Measurements from ENCODE around the gene C2CD4B.

Gene C2CD4B

GRCh38 chr15:62121273-62122015 is 43.6 kb downstream of the C2CD4B start:
- H3K4me3 ChIP-seq (replicated peaks; ENCODE audit: low read depth, low read length): no peak overlapping the region
- TF ChIP-seq, protein P1, sequence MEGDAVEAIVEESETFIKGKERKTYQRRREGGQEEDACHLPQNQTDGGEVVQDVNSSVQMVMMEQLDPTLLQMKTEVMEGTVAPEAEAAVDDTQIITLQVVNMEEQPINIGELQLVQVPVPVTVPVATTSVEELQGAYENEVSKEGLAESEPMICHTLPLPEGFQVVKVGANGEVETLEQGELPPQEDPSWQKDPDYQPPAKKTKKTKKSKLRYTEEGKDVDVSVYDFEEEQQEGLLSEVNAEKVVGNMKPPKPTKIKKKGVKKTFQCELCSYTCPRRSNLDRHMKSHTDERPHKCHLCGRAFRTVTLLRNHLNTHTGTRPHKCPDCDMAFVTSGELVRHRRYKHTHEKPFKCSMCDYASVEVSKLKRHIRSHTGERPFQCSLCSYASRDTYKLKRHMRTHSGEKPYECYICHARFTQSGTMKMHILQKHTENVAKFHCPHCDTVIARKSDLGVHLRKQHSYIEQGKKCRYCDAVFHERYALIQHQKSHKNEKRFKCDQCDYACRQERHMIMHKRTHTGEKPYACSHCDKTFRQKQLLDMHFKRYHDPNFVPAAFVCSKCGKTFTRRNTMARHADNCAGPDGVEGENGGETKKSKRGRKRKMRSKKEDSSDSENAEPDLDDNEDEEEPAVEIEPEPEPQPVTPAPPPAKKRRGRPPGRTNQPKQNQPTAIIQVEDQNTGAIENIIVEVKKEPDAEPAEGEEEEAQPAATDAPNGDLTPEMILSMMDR (IDR thresholded peaks at IDR 0.05; ENCODE audit: low read length, missing control alignments): no peak
- no peak for DNase-seq (ENCODE audit: low read depth)

- DNase-seq (ENCODE audit: low read depth): no peak
- H3K4me3 ChIP-seq (replicated peaks; ENCODE audit: low read depth, low read length): no peak overlapping the region
- TF ChIP-seq, protein P1 (IDR thresholded peaks at IDR 0.05; ENCODE audit: low read length, missing control alignments): no peak
Observed at GRCh38 chr15:62120776-62121175, 44.3 kb downstream of the C2CD4B start.

DNA sequence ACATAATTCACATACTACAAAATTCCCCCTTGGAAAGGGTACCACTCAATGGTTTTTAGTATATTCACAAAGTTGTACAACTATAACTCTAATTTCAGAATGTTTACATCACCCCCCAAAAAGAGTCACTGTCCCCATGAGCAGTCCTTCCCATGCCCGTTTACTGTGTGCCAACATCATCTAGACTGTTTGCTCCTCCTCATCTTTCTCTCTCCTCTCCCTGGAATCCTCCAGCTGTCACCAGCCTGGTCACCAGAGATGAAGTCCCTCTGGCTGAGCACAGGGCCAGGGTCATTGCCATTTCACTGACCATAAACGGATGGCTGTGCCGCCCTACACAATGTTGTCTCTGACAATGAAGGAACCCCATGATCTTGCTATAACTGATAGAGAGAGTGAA is 45.2 kb downstream of the C2CD4B start:
- no peak overlapping the region for H3K4me3 ChIP-seq (replicated peaks; ENCODE audit: low read depth, low read length)
- TF ChIP-seq, protein P1 (IDR thresholded peaks at IDR 0.05; ENCODE audit: low read length, missing control alignments): no peak
- DNase-seq (ENCODE audit: low read depth): no peak

- no peak overlapping the region for H3K4me3 ChIP-seq (replicated peaks; ENCODE audit: low read depth, low read length)
- peak; percentile 98 for DNase-seq (ENCODE audit: low read depth)
- TF ChIP-seq, protein P1 (IDR thresholded peaks at IDR 0.05; ENCODE audit: low read length, missing control alignments): no peak
Observed at GRCh38 chr15:62119227-62119864, 45.7 kb downstream of the C2CD4B start.

GRCh38 chr15:62118520-62119226 is 46.4 kb downstream of the C2CD4B start:
- no peak for DNase-seq (ENCODE audit: low read depth)
- TF ChIP-seq, protein P1 (IDR thresholded peaks at IDR 0.05; ENCODE audit: low read length, missing control alignments): no peak
- no peak overlapping the region for H3K4me3 ChIP-seq (replicated peaks; ENCODE audit: low read depth, low read length)

DNA sequence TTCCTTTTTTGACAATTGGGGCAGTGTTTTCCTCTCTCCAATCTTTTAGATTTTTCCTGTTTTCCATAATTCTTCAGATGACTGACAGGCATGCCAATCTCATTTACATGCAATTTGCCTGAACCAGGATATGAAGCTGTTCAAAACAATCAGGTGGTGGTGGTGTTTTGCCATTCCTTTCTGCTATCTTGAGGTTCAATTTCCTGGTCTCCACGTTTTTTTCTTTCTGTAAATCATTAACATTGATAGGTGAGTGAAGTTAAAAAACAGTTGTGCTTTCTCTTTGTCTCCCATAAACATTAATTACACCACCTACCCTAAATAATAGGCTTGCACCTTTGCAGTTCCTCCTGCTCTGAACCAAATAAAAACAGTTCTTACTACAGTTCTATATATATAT is 49.2 kb downstream of the C2CD4B start:
- no peak for DNase-seq (ENCODE audit: low read depth)
- H3K4me3 ChIP-seq (replicated peaks; ENCODE audit: low read depth, low read length): no peak overlapping the region
- TF ChIP-seq, protein P1 (IDR thresholded peaks at IDR 0.05; ENCODE audit: low read length, missing control alignments): no peak

Measured in fibroblast of pulmonary artery (primary cell).